ENCODE results near the gene ARHGAP6. TPM values are rescaled to one million over a fixed set of nuclear protein-coding genes. Genes with fewer than 3 reads are reported as not detected.

ARHGAP6 gene
- total RNA-seq, 1 experiment from 2014 or later, result 0.10 TPM

DNA sequence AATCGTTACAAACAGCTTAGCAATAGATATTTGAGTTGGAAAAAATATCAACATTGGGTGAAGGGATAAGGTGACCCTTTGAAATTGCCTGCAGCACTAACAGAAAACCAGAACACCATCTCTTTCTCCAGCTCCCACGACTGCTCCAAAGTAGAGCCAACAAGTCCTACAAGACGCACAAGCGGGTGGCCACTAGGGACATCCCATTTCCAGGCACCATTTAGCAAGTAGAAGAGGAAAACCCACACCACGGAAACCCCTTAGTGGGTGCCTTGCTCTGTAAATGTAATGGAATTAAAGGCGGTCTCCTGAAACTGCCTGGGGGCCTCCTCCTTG, 1.9 kb downstream of the ARHGAP6 start:
- Histone ChIP-seq H3K9me3 (ENCODE audit: control insufficient read depth in 1 of 2, insufficient read depth in 1 of 2, low read depth in 1 of 2, low read length in 2 of 2) (no peaks in the 10 kb centered on the region), H3K9me2 (ENCODE audit: insufficient read depth) (no peaks in the 10 kb centered on the region), H3K4me3 (replicated peaks in 1 of 2; ENCODE audit: low read depth in 1 of 2, low read length in 2 of 2) (no peak overlapping the region), H3K27me3 (ENCODE audit: insufficient read depth, low read length) (no peaks in the 10 kb centered on the region), H3K4me2 (ENCODE audit: low read length) (no peak overlapping the region), H3K9ac (ENCODE audit: low read length) (no peak overlapping the region), H3K4me1 (ENCODE audit: control insufficient read depth in 1 of 2, insufficient read depth in 2 of 2, low read length in 2 of 2) (no peaks in the 10 kb centered on the region), H3K27ac (ENCODE audit: low read depth, low read length) (no peak overlapping the region), H3K36me3 (ENCODE audit: control insufficient read depth in 1 of 2, insufficient read depth in 2 of 2, low read length in 2 of 2) (no peaks in the 10 kb centered on the region), H2AFZ (ENCODE audit: low read depth, low read length, poor library complexity, severe bottlenecking) (no peak overlapping the region), H3K79me2 (ENCODE audit: insufficient read depth, low read length) (no peaks in the 10 kb centered on the region), H4K20me1 (ENCODE audit: insufficient read depth) (no peaks in the 10 kb centered on the region)
- DNase-seq (ENCODE audit: low read depth, low spot score), result no peak
- ChIA-PET RAD21 (ENCODE audit: low non-redundant PET in 1 of 2, low total read pairs in 2 of 2, uncharacterized antibody in 2 of 2, unreplicated experiment in 2 of 2) (no interaction called here), CTCF (no interaction called here), POLR2A (no interaction called here)
- ATAC-seq, result no peak
- BruUV-seq (replicated peaks), result no TSS peak
- TF ChIP-seq RAD21 (IDR thresholded peaks at IDR 0.05; ENCODE audit: low read depth) (no peak), ELF1 (IDR thresholded peaks at IDR 0.05; ENCODE audit: borderline replicate concordance, low read depth) (no peak), EGR1 (IDR thresholded peaks at IDR 0.05; ENCODE audit: low read depth) (no peak), SIN3A (IDR thresholded peaks at IDR 0.05; ENCODE audit: low read depth) (no peak), SP1 (IDR thresholded peaks at IDR 0.05; ENCODE audit: low read depth) (no peak), FOSL1 (IDR thresholded peaks at IDR 0.05; ENCODE audit: low read depth) (no peak), JUND (IDR thresholded peaks at IDR 0.05) (no peak)
- TF ChIP-seq, protein P1, sequence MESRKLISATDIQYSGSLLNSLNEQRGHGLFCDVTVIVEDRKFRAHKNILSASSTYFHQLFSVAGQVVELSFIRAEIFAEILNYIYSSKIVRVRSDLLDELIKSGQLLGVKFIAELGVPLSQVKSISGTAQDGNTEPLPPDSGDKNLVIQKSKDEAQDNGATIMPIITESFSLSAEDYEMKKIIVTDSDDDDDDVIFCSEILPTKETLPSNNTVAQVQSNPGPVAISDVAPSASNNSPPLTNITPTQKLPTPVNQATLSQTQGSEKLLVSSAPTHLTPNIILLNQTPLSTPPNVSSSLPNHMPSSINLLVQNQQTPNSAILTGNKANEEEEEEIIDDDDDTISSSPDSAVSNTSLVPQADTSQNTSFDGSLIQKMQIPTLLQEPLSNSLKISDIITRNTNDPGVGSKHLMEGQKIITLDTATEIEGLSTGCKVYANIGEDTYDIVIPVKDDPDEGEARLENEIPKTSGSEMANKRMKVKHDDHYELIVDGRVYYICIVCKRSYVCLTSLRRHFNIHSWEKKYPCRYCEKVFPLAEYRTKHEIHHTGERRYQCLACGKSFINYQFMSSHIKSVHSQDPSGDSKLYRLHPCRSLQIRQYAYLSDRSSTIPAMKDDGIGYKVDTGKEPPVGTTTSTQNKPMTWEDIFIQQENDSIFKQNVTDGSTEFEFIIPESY (IDR thresholded peaks at IDR 0.05; ENCODE audit: extremely low read depth, insufficient replicate concordance, low read length), result no peak
- intact Hi-C loops (cut with micrococcal nuclease), result no loop called here

DNA sequence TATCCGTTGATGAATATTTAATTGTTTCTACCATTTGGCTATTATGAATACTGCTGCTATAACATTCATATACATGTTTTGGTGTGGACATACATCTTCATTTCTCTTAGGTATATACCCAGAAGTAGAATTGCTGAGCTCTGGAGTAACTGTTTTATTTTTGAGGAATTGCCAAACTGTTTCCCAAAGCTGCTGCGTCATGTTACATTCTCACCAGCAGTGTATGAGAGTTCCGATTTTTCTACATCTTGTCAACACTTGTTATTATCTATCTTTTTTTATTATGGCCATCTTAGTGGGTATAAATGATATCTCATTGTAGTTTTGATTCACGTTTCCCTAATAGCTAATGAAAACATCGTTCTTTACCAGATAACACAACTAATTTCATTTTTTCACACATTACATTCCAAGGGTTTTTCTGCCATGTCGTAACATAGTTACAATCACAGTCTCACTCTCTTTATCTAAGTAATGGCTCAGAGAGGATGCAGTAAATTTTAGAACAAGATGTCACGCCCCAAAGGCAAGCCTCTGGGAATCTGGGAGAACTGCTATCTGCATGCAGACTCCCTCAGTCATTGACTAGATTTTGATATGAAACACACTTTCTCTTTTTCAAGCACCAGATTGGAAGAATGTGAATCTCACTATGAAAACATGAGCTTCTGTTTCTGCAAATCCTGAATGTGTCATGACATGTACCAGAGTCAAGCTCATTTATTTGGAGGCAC, 10.3 kb downstream of the ARHGAP6 start:
- Histone ChIP-seq H3K4me1 (ENCODE audit: control insufficient read depth in 1 of 2, insufficient read depth in 2 of 2, low read length in 2 of 2) (no peaks in the 10 kb centered on the region), H2AFZ (ENCODE audit: low read depth, low read length, poor library complexity, severe bottlenecking) (no peak overlapping the region), H3K27ac (ENCODE audit: low read depth, low read length) (no peak overlapping the region), H3K79me2 (ENCODE audit: insufficient read depth, low read length) (no peaks in the 10 kb centered on the region), H3K9me3 (ENCODE audit: control insufficient read depth in 1 of 2, insufficient read depth in 1 of 2, low read depth in 1 of 2, low read length in 2 of 2) (no peaks in the 10 kb centered on the region), H3K9ac (ENCODE audit: low read length) (no peak overlapping the region), H3K36me3 (ENCODE audit: control insufficient read depth in 1 of 2, insufficient read depth in 2 of 2, low read length in 2 of 2) (no peaks in the 10 kb centered on the region), H3K4me2 (ENCODE audit: low read length) (no peak overlapping the region), H3K4me3 (replicated peaks in 1 of 2; ENCODE audit: low read depth in 1 of 2, low read length in 2 of 2) (no peak overlapping the region), H4K20me1 (ENCODE audit: insufficient read depth) (no peaks in the 10 kb centered on the region), H3K9me2 (ENCODE audit: insufficient read depth) (no peaks in the 10 kb centered on the region), H3K27me3 (ENCODE audit: insufficient read depth, low read length) (no peaks in the 10 kb centered on the region)
- ChIA-PET CTCF (no interaction called here), RAD21 (ENCODE audit: low non-redundant PET in 1 of 2, low total read pairs in 2 of 2, uncharacterized antibody in 2 of 2, unreplicated experiment in 2 of 2) (no interaction called here), POLR2A (no interaction called here)
- ATAC-seq (no peak), DNase-seq (ENCODE audit: low read depth, low spot score) (no peak)
- intact Hi-C loops (cut with micrococcal nuclease), result no loop called here
- BruUV-seq (replicated peaks), result no TSS peak
- TF ChIP-seq POLR2AphosphoS5 (IDR thresholded peaks at IDR 0.05; ENCODE audit: low read depth, low read length), result no peak
- TF ChIP-seq, protein P1 (IDR thresholded peaks at IDR 0.05; ENCODE audit: extremely low read depth, insufficient replicate concordance, low read length), result no peak
- no peak for TF ChIP-seq CTCF (IDR thresholded peaks at IDR 0.05 in 2 of 3, conservative IDR thresholded peaks at IDR 0.05 in 1 of 3; ENCODE audit: borderline replicate concordance in 1 of 3, insufficient read depth in 1 of 3, low read depth in 2 of 3, low read length in 2 of 3)
- no peak for TF ChIP-seq YY1 (IDR thresholded peaks at IDR 0.05; ENCODE audit: extremely low read depth, insufficient replicate concordance, low read depth, low read length)
- TF ChIP-seq POLR2A (IDR thresholded peaks at IDR 0.05; ENCODE audit: borderline replicate concordance, extremely low read depth, insufficient read depth, insufficient read length), result no peak
- no peak for TF ChIP-seq EGR1 (IDR thresholded peaks at IDR 0.05; ENCODE audit: low read depth)
- TF ChIP-seq SRF (IDR thresholded peaks at IDR 0.05; ENCODE audit: low read depth), result no peak
- TF ChIP-seq ELF1 (IDR thresholded peaks at IDR 0.05; ENCODE audit: borderline replicate concordance, low read depth), result no peak
- TF ChIP-seq TCF7L2 (IDR thresholded peaks at IDR 0.05; ENCODE audit: borderline replicate concordance, extremely low read depth, insufficient read depth, insufficient read length), result no peak
- TF ChIP-seq SP1 (IDR thresholded peaks at IDR 0.05; ENCODE audit: low read depth), result no peak

Measured in HCT116 (cell line).